Measurements from ENCODE around the gene HOXD3.

The HOXD3 gene

DNA sequence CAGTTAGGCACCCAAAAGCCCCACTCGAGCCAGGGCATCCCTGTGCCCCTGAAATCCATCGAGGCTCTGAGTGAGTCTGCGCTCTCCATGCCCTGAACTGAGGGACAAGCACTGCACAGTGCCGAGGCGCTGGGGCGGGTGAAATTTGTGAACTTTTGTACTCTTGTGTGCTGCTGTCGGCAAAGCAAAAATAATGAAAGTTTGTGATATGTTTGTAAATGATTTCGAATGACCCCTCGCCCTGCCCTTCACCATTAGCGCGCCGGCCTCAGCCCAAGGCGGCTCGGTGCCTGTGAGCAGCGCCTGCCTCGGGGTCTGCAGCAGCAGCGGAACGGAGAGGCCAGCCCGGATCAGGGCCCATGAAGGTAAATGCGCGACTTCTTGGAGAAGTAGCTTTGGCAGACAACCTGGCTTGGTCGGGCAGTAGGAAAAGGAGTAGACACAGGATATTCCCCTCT lies 7.6 kb upstream of the HOXD3 start:
- no peak for DNase-seq (ENCODE audit: low spot score)

DNA sequence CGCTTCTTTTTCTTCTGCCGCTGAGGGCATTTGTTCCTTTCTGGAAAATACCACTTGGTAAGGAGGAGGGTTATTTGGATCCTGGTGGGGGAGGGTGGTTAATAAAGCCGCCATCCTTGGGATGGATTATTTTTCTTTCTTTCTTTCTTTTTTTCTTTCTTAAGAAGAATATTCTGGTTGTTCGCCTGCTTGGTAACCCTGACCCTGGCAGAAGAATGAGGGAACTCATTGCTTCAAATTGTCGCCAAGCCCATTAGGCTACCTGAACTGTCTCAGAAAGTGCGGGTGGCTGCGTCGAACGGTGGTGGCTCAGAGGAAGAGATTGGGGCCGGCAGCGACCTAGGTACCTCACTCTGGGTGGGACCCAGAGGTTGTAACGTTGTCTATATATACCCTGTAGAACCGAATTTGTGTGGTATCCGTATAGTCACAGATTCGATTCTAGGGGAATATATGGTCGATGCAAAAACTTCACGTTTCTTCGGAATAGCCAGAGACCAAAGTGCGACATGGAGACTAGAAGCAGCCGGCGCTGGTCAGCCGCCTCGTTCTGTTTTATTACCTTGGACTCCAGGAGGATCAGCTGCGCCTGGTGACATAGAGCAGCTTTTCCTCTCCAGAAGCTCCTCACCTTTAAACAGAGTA lies 7.0 kb upstream of the HOXD3 start:
- no peak for DNase-seq (ENCODE audit: low spot score)

DNA sequence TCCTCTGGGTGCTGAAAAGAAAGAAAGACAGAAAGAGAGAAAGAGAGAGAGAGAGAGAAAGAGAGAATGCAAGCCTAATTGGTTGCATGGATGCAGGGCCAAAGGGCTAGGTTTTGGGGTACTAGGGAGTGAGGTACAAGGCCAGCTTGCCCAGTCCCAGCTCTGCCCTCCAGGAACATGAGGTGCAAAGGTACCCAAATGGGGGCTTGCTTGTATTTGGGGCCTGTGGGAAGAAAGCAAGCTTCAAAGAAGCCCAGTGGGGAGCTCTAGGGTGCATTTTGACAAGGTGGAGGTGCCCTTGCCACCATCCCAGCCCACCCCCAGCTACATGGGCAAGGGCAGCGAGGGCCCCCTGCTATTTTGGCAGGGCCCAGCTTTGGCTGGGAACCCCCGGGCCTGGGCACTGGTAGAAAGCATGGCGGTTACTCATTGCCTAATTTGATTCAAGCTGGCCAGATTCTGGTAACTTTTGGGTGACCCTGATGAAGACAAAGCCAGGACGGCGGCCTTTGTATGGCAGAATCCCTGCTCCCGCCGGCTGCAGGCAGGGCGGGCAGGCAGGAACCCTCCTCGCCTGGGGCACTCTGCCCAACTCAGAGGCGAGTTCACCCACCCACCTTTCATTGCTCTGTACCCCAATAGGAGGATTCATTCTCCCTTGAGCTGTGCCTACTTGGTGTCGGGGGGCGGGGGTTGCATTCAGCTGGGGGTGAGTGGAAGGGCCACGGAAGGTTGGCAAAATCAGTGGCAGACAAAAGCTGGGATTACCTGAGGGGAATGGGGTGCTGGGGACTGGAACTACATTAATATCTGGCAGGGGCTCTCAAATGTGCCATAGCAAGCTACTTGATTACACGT lies 6.3 kb upstream of the HOXD3 start:
- DNase-seq (ENCODE audit: low spot score) = no peak

DNA sequence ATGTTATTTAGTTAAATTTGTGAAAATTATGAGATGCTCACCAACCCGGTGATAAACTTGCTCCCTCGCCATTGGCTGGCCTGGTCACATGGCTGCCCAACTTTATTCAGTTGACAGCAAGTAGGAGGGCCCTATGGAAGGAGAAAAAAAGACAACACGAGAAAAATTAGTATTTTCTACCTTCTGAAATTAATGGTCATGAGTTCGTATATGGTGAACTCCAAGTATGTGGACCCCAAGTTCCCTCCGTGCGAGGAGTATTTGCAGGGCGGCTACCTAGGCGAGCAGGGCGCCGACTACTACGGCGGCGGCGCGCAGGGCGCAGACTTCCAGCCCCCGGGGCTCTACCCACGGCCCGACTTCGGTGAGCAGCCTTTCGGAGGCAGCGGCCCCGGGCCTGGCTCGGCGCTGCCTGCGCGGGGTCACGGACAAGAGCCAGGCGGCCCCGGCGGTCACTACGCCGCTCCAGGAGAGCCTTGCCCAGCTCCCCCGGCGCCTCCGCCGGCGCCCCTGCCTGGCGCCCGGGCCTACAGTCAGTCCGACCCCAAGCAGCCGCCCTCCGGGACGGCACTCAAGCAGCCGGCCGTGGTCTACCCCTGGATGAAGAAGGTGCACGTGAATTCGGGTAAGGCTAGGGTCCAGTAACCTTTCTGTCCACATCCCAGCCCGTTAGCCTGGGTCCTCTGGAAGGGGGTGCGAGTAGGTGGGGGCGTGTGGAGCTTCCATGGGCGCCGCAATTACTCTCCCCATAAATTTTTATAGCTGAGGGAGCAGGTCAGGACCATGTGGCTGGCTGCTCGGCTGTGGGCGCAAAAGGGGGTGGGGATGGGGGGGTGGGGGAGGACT lies 5.4 kb upstream of the HOXD3 start, which contains the start of gene HOXD4:
Gene HOXD4, plus strand, starts transcription at position 109 of the 846 bp plus-strand sequence. Its CDS starts 84 bp downstream, at position 193.
- DNase-seq (ENCODE audit: low spot score) = no peak

DNA sequence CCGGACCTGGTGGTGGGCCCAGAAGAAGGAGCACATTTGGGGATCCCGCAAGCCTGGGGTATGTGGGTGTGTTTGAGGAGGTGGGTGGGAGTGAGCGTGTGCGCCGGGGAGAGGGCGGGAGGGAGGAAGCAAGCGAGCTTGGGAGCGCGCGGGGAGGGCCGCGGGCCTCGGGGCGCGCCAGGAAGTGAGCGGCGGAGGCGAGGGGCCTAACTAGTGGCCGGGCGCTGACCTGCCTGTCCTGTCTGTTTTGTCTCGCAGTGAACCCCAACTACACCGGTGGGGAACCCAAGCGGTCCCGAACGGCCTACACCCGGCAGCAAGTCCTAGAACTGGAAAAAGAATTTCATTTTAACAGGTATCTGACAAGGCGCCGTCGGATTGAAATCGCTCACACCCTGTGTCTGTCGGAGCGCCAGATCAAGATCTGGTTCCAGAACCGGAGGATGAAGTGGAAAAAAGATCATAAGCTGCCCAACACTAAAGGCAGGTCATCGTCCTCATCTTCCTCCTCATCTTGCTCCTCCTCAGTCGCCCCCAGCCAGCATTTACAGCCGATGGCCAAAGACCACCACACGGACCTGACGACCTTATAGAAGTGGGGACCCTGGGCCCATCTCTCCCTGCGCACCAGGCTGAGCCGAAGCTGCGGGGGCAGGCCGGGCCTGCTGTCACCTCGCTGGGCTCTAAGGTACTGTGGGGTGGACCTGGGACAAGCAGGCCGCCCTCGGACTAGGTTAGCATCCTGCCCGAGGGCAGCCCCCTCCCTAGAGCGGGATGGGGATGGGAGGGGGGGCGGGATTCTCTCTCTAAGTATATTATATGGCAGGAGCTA lies 4.5 kb upstream of the HOXD3 start:
- DNase-seq (ENCODE audit: low spot score) = no peak

DNA sequence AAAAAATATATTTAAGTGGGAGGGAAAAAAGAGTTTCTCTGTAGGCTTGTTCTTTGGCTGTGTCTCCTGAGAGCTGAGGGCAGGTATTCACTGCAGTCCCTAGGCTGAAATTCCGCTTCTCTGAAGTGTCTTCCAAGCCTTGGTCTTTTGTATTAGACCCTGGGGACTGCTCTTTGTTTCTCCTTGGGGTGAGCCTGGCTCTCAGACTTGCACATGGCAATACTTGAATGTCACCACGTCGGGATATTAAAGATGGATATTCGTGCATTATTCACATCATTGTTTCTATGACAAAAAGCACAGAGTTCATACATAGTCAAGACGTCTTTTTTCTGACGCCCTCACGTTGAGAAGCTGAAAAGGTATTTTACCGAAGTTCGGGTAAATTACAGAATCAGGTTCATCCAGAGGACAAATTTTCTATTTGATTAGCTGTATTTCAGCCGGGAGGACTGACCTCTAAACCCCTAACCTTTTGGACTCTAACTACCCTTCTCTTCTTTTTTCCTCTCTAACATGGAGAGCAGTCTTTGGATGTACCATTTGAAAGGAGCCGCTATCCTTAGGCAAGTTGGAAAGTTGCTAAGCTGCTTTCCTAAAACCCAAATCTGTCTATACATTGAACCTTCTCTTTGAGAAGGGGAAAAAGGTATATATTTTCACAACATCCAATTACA lies 2.4 kb upstream of the HOXD3 start:
- no peak for DNase-seq (ENCODE audit: low spot score)

DNA sequence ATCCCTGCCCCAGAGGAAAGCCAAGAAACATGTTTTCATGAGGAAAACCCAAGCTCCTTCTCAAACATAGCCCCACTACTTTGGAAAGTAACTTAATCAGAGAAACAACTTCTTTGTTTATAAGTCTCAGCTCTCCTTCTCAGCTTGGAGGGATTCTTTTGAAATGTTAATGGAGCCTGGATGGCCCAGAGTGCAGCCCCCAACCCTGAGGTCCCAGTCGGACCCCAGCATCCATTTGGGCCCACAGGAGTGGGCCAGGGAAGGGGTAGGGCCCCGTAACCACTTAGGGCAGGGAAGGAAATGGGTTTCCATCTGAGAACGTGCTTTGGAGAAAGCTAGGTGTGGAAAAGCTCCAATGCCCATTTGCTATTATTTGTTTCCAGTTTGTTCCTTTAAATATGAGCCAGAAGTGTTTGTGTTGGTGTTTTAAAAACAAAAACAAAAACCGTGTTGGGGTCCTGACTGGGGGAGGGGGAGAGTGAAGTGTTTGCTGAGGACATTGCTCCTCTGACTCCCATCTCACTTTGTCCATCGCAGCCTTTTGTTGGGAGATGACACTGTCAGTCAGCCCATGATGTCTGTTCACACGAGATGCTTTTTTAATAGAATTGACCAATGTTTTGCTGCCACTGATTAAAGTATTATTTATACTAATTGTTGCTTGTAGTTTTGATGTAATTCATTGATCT lies 1.6 kb upstream of the HOXD3 start:
- DNase-seq (ENCODE audit: low spot score) = no peak

DNA sequence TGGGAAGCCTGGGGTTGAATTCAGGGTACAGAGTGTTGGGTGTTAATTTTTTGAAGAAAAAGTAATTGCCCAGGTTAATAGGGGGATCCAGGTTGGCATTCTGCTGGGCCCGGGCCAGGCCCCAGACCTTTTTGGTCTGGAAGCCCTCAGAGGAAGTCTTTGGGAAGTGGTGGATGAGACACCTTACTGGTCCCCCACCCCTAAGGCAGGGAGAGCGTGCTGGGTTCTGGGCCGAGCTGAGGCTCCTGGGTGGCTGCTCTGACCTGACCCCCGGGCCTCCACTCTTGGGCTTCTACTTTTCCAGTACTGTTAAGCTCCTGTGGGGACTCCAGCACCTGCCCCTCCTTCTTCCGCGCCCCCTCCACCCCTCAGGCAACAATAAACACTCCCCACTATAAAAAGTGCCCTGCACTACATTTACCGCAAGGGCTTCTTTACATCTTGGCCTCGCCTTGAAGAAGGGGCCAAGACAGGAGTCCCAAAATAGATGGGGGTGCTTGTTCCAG lies 753 bp upstream of the HOXD3 start:
- DNase-seq (ENCODE audit: low spot score) = no peak

DNA sequence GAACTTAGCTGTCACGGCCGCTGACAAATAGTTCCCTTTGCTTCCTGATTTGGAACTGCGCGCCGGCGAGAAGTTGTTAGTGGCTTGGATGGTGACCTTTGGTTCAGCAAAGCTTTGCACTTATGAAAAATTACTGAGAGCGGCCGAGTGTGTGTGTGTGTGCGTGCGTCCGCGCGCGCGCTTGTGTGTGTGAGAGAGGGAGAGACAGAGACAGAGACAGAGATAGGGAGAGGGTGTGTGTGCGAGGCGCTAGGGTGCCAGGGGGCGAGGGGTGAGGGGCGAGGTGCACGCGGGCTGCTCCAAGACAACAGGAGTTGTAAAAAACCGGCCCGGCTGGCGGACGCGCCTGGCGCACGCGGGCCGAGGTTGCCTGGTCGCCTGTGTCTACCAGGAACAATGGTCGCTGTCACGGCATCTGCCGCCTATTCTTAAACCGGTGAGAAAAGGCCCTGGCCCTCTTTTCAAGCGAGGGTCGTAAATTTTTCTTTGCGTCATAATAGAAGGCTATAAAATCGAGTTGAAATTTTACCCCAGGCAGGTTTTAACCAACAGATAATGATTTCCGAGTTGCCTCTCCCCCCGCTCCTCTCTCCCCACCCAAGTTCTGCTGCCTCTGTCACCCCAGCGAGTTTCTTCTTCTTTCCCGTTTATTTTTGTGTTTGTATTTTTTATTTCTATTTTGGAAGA lies 535 bp downstream of the HOXD3 start:
- no peak for DNase-seq (ENCODE audit: low spot score)

DNA sequence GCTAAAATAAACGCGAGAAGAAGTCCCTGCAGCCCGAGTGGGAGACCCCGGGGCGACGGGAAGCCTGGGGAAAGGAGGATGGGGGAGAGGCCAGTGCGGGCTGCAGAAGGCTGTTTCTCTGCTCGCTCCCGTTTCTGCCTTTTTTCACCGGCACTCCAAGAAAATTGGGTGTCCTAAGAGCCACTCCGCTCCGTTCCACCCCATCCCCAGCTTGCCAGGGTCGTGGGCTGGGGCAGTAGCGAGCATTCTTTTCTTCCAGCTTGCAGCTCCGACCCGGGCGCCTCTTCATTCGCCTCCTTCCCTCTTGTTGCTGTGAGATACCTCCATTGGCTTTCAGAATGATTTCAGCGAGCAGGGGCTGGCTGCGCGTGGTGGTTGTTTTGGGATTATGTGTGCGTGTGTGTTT lies 1.1 kb downstream of the HOXD3 start:
- DNase-seq (ENCODE audit: low spot score) = no peak

DNA sequence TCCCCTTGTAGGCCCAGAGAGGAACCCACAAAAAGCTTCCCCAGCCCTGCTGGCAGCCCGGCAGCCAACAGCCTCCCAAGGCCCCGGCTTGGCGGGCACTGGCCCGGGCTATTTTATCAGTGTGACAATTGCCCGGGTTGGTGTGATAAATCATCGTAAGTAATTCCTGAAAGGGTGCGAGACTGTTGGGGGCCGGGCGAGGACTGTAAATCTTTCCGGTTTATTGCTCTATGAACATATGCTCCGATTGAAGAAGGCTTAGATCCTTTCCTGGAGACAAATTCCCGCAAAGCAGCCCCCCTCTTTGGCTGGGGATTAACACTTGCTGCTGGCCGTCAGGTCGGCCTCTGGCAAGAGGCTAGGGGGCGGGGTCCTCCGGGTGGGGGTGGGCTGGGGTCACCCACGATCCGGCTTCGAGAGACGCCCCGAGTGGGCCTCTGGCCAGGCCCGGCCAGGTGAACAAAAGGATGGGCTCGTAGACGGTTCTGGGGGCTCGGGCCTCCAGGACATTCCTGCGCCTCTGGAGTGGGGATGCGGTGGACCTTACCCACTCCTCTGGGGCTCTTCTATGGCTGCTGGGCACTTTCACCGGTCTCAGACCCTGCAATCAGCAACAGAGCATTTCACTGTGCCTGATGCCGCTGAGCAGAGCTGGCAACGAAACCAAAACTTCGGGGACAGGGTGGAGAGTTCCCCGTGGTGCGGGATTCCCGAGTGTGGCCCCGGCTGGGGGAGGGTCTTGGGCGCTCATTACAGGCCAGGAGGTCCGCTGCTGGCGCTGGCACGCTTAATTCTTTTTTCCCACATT lies 2.0 kb downstream of the HOXD3 start:
- no peak for DNase-seq (ENCODE audit: low spot score)

DNA sequence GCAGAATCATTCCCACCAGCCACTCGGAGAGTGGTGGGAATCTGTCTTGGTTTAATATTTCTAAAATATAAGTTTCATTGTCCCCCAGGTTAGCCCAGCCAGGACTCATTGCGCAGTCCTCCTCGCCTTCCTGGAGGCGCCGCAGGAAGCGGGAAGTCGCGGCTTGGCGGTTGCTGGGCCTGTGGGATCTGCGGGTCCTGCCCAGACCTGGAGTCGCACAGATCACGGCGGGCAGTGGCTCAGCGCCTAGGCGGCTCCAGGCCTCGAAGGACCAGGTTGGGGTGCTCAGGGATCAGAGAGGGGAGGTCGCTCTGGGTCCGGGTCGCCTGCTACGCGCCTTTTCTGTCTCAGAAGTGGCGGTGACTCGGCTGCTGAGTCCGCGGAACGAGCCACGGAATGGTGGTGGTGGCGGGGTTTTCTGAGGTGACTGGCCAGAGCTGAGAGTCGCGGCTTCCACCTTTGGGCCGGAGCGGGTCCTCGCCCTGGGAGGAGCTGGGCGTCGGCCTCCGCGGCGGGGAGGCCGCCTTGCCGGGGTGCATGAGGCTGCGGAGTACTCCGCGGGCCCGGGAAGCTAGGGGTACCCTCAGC lies 2.6 kb downstream of the HOXD3 start:
- DNase-seq (ENCODE audit: low spot score) = no peak

DNA sequence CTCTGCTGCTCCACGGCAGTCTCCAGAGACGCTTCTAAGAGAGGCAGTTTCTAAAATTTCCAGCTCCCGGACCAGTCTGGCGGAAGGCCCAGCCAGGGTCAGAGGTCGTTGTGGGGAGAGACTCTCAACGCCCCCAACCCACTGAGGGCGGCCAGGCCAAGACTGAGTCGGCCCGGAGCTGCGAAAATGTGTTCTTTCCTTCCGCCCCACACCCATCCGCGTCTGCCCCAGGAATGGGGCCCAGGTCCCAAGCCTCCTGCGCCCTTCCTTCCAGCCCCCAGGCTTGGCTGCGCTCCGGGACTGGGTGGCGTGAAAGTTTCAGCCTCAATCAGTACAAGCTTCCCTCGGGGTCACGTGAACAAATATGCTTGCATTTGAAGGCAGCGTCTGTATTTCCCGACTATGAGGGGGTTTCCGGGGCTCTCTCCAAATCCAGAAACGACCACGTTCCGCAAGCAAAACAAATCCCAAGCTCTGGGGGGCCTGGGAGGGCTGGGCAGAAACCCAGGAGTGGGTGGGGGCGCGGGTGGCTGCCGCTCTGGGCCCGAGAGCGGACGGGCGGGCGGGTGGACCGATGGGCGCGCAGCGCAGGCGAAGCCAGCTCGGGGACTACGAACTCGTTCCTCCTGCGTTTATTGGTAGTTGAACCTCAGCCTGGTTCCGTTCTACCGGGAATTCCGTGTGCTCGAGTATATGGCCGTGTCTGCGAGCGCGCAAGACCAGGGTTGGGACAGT lies 3.3 kb downstream of the HOXD3 start:
- DNase-seq (ENCODE audit: low spot score) = no peak

DNA sequence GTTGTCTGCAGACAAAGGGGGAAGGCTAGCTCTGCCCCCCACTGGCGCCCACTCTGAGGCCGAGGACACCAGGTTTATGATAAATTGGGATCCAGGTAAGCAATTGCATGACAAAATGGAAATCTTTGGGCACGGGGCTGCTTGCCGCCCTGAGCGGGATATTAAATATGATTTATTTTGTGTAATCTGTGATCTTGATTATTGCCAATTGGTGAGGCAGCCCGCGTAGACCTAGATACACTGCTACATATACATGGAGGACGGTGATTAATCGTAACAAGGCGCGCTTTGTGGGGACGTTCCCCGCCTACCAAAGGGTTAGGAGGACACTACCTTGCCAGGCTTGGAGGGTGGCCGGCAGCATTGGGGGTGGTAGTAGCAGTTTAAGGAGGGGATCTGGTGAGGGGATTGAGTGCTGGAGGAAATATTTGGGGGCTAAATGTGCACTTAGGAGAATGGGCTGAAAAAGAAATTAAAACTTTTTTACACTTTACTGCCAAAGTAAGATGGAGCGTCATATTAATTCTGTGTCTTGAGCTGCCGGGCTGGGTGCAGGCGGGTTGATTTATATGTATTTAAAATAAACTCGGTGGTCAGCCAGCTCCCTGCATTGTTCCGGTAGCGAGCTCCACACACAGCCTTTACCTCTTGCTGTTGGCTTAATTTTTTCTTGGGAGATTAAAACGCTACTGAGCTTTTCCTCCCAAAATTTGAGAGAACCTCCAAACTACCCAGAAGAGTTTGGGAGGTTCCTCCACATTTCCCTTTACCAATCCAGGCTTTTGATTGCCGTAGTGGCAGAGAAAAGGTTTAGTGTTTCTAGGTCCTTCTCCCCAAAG lies 4.1 kb downstream of the HOXD3 start:
- DNase-seq (ENCODE audit: low spot score) = no peak

DNA sequence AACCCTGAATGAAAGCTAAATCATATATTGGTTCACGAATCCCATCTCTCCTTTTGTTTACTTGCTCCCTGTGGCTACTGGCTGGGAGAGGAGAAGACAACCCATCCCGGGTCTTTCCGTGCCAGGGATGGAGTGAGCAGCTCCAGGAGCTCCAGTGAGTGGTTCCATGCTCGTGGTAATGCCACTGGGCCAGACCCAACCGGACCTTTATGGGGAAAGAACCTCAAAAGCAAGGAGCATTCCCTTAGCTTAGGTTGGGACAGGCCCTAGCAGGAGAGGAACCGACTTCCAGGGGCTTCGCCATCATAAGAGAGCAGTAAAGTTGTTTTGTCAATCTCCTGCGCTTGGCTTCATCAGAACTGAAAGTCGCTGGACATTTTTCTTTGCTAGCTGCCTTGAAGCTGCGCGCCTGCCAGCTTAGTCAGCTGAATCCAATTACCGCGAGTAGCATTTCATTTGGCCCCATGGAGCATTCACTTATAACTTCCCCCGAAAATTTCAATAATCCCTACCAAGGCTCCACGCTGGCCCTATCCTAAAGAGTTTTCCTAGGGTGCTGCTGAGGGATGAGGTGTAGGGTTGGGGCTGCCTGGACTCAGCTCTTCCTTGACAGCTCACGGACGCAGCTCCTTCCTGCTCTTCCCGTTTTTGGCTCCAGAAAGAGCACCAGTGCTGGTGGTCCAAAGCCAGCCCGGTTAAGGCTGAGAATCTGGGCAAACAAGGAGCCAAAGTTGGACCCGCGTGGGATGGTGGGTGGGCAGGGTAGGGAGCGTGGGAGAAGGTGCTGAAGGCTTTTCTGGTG lies 4.9 kb downstream of the HOXD3 start:
- no peak for DNase-seq (ENCODE audit: low spot score)
